Omental fat pad (tissue), 4 donors: ENCODE results near the gene SAMD13. TPM values are rescaled to one million over a fixed set of nuclear protein-coding genes. Genes with fewer than 3 reads are reported as not detected.

Source experiments
- ATAC-seq: fragments of 150-250 bp; one replicate; pipeline ENCODE4 v1.9.1; 2016; ENCODE audit warnings: mild to moderate bottlenecking, moderate library complexity; ENCODE audit not compliant: low FRiP score
- DNase-seq: peaks from one replicate; pipeline ENCODE4 v3.0.0-alpha.2; 2019; ENCODE audit warnings: low spot score
- total RNA-seq, 4 donors: library from RNA; depleted of rRNA; stranded (reverse); fragments of >200 nt; gene quantifications; one replicate each; pipeline ENCODE4 v1.1.0, GENCODE V29; 2016
- TF ChIP-seq, protein P1 (sequence below), 3 donors: fragments of 450-650 bp; IDR thresholded peaks; one replicate each; pipeline ENCODE4 v1.5.1; 2016 to 2017; ENCODE audit warnings: antibody characterized with exemption in 3 of 3, mild to moderate bottlenecking in 3 of 3, moderate library complexity in 2 of 3

SAMD13 gene
- total RNA-seq, 4 donors from 2014 or later: 0.63 to 1.3 (median 0.72) TPM; not detected in 1

DNA sequence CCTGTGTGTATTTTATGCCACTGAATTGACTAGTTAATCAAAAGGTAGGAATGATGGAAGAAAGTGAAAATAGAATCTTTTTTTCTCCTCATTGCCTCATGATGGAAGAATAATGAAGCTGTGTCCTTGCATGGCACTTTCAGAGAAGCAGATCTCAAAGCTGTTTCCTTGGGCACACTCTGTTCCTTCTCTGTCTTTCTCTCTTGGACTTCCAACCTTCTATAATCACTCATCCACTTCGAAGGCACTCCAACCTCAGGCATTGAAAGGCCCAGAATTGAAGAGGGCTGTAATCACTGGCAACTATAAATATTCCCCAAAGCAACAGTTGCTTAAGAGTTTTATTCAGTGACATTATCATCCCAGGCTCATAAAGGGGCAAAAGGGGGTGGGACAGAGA lies 65.7 kb downstream of the SAMD13 start:
- TF ChIP-seq, protein P1, sequence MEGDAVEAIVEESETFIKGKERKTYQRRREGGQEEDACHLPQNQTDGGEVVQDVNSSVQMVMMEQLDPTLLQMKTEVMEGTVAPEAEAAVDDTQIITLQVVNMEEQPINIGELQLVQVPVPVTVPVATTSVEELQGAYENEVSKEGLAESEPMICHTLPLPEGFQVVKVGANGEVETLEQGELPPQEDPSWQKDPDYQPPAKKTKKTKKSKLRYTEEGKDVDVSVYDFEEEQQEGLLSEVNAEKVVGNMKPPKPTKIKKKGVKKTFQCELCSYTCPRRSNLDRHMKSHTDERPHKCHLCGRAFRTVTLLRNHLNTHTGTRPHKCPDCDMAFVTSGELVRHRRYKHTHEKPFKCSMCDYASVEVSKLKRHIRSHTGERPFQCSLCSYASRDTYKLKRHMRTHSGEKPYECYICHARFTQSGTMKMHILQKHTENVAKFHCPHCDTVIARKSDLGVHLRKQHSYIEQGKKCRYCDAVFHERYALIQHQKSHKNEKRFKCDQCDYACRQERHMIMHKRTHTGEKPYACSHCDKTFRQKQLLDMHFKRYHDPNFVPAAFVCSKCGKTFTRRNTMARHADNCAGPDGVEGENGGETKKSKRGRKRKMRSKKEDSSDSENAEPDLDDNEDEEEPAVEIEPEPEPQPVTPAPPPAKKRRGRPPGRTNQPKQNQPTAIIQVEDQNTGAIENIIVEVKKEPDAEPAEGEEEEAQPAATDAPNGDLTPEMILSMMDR (IDR thresholded peaks at IDR 0.05): no peak
- ATAC-seq: no peak
- no peak for DNase-seq

DNA sequence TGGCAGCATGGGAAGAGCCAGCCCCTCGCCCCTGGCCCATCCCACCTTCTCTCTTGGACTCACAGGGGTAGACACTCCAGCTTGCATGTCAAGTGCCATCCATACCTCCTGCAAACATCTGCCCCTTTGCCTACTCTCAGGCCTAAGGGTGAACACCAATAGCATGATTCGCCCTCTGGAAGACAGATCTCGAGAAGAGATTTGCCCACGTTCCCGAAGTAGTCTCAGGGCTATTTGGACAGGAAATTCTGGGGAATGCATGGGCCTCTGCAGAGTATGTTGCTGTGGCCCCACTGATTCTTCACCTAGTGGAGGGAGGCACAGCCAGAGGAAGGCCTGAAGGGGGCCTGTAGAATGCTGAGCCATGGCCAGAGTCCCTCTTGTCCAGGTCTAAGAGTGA lies 66.9 kb downstream of the SAMD13 start:
- no peak for ATAC-seq
- TF ChIP-seq, protein P1 (IDR thresholded peaks at IDR 0.05): no peak
- DNase-seq: no peak

DNA sequence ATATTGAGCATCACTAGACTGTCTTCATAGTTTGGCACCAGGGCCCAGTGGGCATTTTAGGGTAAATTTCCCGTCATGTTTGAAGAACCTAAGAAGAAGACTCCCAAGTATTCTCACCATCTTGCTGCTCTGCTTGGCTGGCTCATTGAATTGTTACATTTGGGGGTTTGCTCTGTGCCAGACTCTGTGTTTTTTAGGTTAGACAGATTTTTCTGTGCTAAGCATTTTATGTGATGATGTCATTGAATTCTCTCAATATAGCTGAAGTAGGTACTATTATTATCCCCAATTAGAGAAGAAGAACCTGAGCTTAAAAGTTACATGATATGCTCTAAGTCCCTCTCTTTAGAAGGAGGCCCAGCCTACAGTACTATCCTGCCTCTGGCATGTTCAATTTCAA lies 68.8 kb downstream of the SAMD13 start:
- no peak for ATAC-seq
- no peak for DNase-seq
- TF ChIP-seq, protein P1 (IDR thresholded peaks at IDR 0.05): no peak

DNA sequence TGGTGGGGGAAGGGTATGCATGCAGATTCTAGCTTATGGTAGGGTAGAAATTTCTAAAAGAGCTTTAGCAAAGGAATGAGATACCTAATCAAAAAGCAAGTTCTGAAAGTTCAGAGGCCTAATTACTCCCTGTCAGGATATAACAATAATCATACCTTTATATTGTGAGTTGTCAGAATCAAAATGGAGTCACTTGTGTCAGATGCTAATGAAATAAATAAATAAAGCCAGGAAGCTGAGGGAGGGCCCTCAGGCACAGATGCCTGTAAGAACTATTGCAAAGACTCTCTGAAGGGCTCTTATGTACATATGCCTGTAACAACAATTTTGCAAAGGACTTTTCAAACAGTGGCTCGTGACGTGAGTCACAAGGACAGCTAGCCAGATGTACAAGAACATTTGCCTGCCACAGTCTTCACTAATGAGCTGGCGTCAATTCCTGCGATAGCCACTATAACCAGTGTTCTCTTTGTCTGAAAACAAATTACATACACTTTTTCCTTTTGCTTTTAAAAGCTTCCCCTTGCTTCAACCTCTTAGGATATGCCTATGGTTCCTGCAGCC lies 69.4 kb downstream of the SAMD13 start:
- ATAC-seq (no peak), DNase-seq (no peak)
- TF ChIP-seq, protein P1 (IDR thresholded peaks at IDR 0.05): no peak

DNA sequence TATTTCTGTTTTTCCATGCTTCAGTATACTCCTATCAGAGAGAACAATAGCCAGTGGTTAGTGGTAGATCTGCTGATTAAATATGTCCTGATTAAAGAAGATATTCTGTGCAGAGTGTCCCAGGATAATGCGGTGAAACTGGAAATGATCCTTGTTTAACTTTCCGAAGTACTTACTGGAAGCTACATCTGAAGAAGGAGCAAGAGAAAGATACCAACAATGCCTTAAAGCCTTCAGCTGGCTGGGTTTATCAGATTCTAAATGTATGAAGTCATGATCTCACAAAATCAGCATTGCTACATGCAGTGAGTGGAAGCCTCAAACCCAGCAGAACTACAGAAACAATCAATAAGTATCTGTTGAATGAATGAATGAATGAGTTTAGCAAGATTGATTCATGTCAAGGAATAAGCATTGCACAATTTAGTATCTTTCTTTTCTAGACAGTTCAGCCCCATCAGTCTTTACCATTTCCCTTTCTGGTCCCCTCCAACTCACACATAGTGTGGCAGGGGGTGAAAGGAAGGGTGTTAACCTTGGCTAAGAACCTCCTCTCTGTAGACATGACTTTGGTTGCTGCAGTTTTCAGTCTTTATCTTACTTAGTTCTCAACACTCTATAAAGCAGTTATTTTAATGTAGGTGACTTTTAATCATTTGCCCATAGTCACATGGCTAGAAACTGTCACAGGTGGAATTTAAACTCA lies 72.1 kb downstream of the SAMD13 start:
- no peak for DNase-seq
- ATAC-seq: no peak
- TF ChIP-seq, protein P1 (IDR thresholded peaks at IDR 0.05): no peak

DNA sequence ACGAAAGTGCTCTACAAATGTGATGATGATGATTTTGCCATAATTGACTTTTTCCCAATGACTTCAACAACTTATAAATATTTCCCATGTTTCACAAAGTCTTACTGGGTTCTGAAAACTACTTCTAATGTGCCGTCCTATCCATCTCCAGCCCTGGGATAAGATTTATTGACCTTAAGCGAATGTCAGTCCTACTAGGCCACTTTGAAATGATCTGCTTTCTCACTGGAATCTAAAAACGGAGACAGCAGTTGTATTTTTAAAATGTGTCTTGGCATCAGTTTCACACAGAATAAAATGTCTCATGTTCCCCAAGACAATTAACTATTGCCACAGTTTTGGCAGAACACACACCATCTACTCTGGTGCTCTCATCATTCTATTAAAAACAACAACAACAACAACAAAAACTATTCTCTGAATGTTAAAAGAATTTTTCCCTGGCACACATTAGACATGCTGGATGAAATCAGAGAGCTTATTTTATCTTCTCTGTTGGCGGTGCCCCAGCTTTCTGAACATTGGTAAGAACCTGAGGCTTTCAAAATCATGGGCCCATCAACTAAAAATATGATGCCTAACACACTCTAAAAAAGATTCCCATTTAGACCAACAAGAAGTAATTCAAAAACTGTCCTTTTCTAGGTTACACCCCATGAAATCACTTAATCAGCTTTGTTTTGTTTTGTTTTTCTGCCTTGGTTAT lies 73.6 kb downstream of the SAMD13 start:
- DNase-seq (no peak), ATAC-seq (peak; percentile 27)

More for the DNA sequence above, 73.6 kb downstream of the SAMD13 start:
- TF ChIP-seq, protein P1 (IDR thresholded peaks at IDR 0.05): no peak
